CD4-positive, alpha-beta T cell treated with Interleukin-6 at 100 ng/mL for 8 hours (primary cell): ENCODE data around the gene SMURF2.
"Not testable (repeated sequence)": the region's sequence is repeated elsewhere in the genome, so short reads cannot be mapped to it uniquely, and the experiment has no call there.

Experiments used
- DNase-seq: peaks from one replicate; pipeline ENCODE4 v3.0.0-alpha.2; 2020; ENCODE audit warnings: mixed read lengths, low spot score

SMURF2 gene

DNA sequence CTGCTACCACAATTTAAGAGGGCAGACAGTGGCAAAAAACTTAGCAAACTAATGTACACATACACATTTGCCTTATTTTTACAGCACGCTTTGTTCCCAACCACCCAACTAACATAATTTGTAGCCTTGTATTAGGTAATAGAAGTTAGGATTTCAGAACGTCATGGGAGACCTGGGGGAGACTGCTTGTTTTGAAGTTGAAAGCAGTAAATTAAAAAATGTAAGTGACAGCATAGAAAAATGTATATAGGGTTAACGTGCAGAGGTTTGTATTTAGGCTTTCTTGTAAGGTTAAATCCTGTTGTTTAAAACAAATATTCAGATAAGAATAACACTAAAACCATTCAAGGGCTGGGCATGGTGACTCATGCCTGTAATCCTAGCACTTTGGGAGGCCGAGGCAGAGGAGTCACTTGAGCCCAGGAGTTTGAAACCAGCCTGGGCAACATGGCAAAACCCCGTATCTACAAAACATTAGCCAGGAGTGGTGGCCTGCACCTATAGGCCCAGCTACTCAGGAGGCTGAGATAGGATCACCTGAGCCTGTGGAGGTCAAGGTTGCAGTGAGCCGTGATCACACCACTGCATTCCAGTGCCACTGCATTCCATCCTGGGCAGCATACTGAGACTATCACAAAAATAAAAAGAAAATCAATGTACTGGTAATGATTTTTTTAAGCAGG, 2.3 kb upstream of the SMURF2 start:
- DNase-seq = not testable (repeated sequence)

DNA sequence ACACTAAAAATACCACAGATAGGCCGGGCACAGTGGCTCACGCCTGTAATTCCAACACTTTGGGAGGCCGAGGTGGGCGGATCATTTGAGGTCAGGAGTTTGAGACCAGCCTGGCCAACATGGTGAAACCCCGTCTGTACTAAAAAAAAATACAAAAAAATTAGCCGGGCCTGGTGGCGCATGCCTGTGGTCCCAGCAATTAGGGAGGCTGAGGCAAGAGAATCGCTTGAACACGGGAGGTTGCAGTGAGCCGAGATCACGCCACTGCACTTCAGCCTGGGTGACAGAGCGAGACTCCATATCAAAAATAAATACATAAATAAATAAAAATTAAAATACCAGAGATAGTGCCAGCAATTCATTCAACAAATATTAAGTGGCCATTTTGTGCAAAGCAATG, 1.7 kb upstream of the SMURF2 start:
- DNase-seq = not testable (repeated sequence)

DNA sequence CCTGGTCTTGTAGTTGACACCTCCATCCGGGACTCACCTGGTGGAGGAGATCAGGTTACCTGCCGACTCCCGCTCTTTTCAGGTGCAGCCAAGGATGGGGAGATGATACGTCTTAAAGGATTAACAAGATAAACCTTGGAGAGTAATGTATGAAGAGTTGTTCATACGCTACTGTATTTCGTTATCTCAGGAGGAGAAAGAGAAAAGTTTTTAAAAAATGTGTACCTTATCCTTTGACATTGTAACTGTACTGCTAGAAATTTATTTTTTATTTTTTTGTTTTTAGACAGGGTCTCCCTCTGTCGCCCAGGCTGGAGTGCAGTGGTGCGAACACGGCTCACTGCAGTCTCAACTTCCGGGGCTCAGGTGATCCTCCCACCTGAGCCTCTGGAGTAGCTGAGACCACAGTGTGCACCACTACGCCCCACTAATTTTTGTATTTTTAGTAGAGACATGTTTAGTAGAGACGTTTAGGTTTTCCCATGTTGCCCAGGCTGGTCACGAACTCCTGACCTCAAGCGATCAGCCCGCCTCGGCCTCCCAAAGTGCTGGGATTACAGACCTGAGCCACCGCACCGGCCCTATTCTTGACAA, 764 bp upstream of the SMURF2 start:
- no peak for DNase-seq

DNA sequence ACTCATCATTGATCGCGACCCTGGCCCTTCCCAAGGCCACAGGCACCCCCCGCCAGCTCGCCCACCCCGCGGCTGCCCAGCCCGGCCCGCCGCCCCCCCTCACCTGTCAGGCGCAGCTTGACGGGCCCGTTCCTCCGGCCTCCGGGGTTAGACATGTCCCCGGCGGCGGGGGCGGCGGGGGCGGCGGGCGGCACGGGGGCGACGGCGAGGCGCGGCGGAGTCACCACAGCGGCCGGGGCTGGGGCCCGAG, 456 bp downstream of the SMURF2 start:
- no peak for DNase-seq

DNA sequence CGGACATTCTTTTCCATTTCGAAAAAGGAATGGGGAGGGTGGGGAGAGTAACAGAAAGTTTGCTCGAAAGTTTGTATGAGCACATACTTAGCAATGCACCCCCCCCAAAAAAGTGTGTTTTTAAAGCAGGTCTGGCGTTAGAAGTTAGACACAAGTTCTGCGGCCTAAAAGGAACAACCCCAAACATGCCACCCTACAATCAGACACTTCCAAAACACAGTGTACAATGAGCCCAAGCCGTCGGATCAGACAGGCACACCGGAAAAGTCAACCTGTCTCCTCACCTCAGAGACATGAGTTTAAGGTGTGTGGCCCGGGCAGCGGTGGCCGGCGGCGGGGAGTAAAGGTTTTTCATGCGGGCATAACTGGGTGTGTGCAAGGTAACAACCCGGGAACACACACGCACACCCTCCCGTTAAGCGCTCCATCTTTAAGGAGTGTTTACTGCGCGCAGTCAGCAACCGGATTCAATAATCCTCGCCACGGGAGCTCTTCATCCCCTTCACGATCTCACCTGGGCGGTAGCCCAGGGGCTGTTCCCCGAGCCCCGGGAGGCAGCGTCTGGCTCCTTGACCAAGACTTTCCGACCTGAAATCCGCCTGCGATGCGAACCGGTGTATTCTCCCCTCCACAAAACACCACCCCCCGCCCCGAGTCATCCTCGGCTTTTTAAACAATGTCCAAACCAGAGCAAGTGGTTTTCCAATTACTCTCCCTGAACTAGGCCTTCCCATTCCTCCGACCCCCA, 955 bp downstream of the SMURF2 start:
- DNase-seq = peak; percentile 11

DNA sequence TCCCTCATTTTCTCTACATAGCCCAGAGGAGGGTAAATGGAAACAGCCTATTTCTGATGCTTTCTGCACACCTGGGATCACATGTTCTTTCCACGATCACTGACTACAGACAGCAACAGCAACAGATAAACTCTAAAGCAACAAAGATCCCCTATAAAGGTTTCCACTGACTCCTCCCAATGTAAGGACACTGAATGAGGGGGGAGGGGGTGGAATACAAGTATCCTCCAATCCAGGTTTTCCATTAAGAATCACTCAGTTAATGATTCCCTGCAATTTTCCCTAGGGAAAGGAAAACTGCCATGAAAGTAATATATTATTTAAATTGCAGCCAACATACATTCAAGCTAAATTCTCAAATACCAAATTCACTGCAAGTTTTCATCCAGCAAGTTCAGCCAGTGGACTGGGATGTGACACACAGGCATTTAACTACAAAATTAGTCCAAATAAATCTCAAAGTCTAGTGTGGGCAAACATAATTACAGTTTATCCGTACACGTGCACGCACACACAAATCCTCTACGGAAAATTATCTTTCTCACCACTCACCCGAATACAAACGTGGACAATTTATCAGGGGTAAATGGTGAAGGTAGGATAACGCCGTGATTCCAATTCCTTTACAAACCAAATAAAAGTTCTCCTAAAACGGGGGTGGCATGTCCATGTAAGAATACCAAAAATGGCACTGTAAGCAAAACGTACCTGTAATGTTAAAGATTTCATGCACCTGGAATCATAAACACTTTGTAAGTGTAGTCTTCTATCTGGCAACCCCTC, 1.7 kb downstream of the SMURF2 start:
- DNase-seq = not testable (repeated sequence)

DNA sequence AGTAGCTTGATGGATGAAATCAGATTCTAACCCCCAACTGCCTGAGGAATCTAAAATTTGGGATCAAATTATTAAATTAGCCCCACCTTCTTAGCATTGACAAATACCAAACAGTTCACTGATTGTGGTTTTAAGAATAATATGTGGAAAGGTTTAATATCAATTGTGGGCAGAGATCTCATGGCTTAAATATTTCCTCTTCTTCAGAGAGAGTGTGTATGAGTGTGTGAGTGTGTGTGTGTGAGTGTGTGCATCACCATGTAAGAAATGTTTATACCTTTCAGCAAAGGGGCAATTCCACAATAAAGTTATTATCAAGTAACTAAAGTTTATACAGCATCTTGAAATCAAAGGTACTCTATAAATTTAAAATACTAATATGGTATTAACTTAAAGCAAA, 3.2 kb downstream of the SMURF2 start:
- no peak for DNase-seq

DNA sequence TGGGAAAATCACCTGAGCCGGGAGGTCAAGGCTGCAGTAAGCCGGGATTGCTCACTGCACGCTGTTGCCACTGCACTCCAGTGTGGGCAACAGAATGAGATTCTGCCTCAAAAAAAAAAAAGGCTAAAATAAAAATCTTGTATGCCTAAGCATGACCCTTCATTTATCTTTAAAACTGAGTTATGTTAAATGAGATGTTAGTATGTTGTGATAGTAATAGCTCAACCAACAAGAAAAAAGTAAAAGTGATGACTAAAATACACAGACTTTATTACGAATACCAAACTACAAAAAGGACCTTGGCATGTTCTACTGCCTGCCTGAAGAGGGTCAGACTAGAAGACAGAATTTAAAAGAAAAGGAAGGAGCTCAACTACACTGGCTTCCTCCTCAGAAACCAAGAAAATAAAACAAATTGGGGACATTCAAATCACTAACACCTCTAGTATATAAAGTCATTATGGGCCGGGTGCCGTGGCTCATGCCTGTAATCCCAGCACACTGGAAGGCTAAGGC, 4.4 kb downstream of the SMURF2 start:
- no peak for DNase-seq

DNA sequence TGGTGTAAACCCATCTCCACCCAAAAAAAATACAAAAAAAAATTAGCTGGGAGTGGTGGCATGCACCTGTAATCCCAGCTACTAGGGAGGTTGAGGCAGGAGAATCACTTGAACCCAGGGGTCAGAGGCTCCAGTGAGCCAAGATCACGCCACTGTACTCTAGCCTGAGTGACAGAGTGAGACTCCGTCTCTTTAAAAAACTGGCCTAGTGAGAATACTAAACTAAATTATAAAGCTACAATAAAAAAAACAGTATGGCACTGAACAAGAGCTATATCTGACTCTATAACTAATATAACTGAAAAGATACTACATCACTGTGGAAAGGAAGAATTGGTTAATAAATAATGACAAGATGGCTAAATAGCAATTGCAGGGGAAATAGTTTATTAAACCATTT, 6.4 kb downstream of the SMURF2 start:
- no peak for DNase-seq

DNA sequence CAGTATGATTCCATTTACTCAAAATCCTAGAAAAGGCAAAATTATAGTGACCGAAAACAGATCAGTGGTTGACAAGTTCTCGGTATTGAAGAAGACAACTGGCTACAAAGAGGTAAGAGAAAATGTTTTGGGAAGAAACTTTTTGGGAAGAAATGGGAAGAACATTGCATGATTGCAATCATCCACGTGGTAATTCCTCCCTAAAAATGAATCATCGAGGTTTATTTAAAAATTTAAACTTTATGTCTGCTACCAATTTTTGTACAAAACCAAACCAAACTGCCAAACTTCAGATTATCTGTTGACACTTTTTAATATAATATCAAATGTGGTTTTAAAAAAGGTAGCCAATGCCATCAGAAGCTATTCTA, 8.1 kb downstream of the SMURF2 start:
- DNase-seq = no peak

DNA sequence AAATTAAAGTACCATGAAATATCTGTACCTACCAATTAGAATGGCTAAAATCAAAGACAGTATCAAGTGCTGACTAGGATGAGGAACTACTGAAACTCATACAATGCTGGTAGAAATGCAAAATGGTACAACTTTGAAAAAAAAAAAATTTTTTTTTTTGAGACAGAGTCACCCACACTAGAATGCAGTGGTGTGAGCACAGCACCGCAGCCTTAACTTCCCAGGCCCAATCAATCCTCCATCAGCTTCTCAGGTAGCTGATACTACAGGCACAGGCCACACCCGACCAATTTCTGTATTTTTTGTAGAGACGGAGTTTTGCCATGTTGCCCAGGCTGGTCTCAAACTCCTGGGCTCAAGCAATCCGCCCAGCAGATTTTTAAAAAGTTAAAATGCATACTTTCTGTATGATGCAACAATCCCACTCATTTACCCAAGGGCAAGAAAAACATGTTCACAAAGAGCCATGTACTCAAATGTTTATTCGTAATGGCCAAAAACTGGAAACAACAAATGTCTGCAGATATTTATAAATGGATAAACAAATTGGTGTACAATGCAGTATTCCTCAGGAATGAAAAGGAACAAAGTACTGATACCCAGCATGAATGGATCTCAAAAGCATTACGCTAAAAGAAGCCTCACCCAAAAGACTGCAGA, 8.7 kb downstream of the SMURF2 start:
- no peak for DNase-seq

DNA sequence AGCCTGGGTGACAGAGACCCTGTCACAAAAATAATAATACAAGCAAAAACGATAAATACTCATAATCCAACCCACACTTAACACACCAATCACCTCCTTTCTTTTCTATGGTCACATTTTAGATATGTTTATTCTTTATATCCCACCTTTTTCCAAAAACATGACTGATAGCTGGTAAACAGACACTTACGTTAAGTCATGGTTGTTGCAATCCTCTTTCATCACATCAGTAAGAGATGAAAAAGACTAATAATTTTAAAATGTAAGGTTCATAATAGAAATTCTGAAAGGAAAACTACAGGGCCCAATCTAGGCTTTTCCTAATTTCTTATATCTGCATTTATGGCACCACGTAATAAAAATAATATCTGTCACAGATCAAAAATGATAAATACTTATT, 10.2 kb downstream of the SMURF2 start:
- DNase-seq = no peak

DNA sequence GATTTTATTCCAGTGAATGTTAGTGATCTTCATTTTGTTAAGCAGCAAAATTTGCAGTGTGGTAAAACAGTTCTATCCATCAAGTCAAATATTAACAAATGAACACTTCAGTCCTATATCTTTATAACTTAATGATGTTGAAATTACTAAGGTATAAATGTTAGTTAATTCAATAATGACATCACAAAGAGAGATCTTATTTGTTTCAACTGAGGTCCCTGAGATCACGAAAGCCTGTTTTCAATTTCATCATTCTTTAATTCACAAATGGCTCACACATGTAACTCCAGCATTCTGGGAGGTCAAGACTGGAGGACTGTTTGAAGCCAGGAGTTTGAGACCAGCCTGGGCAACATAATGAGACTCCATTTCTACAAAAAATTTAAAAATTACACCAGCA, 13.9 kb downstream of the SMURF2 start:
- no peak for DNase-seq

DNA sequence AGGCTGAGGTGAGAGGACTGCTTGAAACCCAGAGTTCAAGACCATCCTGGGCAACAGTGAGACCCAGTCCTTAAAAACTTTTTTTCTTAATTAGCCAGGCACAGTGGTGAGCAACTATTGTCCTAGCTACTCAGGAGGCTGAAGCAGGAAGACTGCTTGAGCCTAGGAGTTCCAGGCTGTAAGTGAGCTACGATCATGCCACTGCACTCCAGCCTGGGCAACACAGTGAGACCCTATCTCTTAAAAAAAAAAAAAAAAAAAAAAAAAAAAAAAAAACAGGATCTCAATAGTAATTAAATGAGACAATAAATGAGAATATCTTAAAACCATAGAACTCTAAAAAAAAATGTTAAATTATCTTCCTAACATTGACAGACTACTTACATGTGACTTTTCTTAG, 14.3 kb downstream of the SMURF2 start:
- DNase-seq = no peak

DNA sequence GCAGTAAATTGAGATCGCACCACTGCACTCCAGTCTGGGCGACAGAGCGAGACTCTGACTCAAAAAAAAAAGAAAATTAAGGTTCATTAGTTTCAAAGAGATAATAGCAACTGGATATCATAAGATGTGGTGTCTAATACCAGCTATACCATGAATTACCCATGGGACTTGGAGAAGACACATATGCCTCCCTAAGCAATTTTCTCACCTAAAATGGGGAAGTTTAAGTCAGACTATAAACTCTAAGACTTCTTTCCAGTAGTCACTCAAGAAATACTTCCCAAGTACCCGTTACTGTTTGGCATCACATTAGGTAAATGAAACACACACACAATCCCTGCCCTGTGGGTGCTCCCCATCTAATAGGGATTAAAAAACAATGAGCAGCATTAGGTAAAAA, 22.6 kb downstream of the SMURF2 start:
- DNase-seq = no peak

DNA sequence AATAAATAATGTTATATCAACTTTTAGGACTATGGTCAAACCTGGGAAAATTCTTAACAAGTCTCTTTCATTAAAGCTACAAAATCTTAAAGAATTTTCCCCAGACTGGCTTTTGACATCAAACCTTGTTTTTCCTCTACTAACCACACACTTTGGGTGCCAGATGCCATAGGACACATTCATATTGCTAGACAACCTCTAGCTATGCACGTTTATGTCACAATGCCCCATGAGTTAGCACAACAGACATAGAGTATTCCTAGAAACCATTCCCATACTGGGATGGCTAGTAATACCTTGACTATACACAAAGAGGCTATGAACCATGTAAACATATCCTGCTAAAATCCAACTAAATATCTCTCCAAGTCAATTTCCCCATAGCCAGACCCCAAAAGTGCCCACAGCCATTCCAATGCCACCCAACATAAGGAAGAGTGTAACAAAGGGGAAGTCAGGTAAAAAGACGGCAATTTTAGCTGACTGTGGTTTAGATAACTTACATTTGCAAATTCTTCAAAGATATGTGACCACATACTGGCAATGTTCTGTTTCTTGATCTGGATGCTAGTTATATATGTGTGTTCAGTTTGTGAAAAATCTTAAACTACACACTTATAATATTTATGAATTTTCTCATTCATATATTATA, 23.4 kb downstream of the SMURF2 start:
- DNase-seq = no peak

DNA sequence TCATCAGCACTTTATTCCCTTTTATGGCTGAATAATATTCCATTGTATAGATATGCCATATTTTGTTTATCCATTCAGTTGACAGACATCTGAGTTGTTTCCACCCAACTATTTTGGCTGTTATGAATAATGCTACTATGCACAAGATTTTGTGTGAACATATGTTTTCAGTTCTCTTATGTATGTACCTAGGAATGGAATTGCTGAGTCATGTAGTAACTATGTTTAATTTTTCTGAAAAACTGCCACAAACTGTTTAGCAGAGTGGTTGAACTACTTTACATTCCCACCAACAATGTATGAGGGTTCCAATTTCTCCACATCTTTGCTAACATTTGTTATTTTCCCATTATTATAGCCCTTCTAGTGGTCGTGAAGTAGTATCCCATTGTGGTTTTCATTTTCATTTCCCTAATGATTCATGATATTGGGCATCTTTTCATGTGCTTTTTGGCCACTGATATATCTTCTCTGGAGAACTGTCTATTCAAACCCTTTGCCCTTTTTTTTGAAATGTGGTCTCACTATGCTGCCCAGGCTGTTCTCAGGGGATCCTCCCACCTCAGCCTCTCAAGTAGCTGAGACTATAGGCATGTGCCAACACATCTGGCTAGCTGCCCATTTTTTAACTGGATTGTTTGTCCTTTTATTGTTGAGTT, 26.3 kb downstream of the SMURF2 start:
- DNase-seq = no peak

DNA sequence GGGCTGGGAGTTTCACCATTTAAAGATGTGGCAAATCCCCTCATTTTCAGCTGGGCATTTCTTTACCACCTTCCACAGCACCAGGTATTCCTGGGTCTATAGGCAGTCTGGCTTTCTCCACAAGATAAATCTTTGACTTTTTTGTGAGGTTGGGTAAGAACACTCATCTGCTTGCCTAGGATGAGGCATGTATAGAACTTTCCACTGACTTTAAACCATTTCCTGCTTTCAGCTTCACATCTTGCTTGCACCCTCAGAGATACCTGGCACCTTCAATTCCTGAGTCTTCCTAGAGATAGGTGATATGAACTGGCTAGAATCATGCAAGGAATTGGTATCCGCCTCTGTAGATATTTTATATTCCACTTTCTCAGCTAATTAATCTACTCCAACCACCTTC, 27.9 kb downstream of the SMURF2 start:
- DNase-seq = no peak

DNA sequence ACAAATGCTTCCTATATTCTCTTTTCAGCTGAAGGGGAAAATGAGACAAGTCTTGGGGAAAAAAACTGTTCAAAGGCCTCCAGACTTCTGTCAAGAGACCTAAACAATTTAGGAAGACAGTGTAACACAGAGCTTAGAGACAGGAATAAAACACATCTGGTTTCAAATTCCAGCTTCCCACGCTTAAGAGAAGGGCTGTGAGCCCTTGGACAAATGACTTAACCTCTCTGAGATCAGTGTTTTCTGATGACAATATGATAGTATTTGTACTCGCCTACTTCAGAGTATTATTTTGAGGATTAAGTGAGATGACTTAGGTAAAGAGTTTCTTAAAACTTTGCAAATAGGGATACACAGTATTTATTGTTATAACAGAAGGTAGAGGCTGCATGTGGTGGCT, 29.5 kb downstream of the SMURF2 start:
- DNase-seq = no peak

DNA sequence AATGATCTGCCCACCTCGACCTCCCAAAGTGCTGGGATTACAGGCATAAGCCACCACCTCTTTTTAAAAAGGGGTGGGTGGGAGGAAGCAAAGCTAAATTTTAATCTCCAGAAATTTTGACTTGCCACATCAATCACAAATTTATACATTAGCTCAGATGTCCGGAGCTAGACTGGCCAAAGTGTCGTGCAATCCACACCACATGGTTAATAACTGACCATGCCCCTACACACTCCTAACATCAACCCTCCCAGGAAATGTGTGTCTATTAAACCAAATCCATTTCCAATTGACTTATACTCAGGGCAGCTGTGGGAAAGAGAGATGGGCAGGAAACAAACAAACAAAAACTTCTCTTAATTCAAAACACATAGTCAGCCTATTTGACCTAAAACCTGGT, 29.9 kb downstream of the SMURF2 start:
- no peak for DNase-seq
